ENCODE data around the gene NSL1. TPM values are rescaled to one million over a fixed set of nuclear protein-coding genes. Genes with fewer than 3 reads are reported as not detected.

The NSL1 gene
- total RNA-seq, 1 donor from 2014 or later = 28.7 TPM

DNA sequence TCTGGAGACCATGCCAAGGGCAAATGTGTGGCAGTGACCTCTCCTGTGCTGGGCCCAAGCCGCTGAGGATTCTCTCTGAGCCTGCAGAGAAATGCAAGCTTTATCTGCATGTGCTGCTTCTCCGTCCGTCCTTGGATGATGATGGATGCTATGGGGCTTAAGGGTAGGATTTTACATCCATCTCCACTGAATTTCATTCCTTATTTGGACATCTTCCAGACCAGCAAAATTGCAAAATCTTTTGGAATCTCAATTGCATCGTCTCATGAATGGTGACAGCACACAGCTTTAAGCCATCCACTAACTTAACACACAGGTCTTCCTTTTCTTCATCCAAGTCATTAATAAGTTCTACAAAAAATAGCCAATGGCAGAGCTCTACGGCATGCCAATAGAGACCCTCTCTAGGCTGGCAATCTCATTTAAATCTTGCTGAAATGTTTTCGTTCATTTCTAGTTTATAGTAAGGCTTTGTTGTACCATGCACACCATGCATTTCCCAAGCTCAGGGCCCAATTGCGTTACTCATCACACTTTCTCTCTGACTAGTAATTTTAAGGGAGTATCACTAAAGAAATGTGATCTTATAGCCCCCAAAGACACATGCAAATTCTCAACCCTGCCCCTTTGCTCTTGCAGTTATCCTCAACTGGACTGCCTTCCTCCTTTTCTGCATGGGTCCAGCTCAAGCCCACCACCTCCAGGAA is 103.1 kb downstream of the NSL1 start:
- no peaks in the 10 kb centered on the region for H3K4me1 Mint-ChIP-seq (ENCODE audit: unreplicated experiment)
- DNase-seq (ENCODE audit: extremely low spot score, unreplicated experiment) = no peak
- peaks cover 2% of the 10 kb centered on the region for H3K36me3 Mint-ChIP-seq (ENCODE audit: unreplicated experiment)
- H3K27ac Mint-ChIP-seq (ENCODE audit: unreplicated experiment) = no peak overlapping the region
- no peaks in the 10 kb centered on the region for H3K27me3 Mint-ChIP-seq (ENCODE audit: unreplicated experiment)
- no peaks in the 10 kb centered on the region for H3K9me3 Mint-ChIP-seq (ENCODE audit: unreplicated experiment)
- H3K4me3 Mint-ChIP-seq (ENCODE audit: unreplicated experiment) = no peak overlapping the region
- TF ChIP-seq, protein P1, sequence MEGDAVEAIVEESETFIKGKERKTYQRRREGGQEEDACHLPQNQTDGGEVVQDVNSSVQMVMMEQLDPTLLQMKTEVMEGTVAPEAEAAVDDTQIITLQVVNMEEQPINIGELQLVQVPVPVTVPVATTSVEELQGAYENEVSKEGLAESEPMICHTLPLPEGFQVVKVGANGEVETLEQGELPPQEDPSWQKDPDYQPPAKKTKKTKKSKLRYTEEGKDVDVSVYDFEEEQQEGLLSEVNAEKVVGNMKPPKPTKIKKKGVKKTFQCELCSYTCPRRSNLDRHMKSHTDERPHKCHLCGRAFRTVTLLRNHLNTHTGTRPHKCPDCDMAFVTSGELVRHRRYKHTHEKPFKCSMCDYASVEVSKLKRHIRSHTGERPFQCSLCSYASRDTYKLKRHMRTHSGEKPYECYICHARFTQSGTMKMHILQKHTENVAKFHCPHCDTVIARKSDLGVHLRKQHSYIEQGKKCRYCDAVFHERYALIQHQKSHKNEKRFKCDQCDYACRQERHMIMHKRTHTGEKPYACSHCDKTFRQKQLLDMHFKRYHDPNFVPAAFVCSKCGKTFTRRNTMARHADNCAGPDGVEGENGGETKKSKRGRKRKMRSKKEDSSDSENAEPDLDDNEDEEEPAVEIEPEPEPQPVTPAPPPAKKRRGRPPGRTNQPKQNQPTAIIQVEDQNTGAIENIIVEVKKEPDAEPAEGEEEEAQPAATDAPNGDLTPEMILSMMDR (IDR thresholded peaks at IDR 0.05) = no peak

DNA sequence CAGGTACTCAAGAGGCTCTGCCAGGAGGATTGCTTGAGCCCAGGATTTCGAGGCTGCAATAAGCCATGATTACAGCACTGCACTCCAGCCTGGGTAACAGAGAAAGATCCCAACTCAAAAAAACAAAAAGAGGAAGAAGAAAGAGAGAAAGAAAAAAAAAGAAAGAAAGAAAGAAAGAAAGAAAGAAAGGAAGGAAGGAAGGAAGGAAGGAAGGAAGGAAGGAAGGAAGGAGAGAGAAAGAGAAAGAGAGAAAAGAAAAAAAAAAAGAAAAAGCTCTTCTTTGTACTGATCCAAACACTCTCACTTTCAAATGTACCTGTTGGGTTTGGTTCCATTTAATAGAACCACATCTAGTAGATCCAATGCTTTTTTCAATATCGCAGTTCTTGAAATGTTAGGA is 103.8 kb downstream of the NSL1 start:
- no peaks in the 10 kb centered on the region for H3K4me1 Mint-ChIP-seq (ENCODE audit: unreplicated experiment)
- H3K27ac Mint-ChIP-seq (ENCODE audit: unreplicated experiment) = no peak overlapping the region
- no peak overlapping the region for H3K4me3 Mint-ChIP-seq (ENCODE audit: unreplicated experiment)
- H3K36me3 Mint-ChIP-seq (ENCODE audit: unreplicated experiment) = peaks cover 2% of the 10 kb centered on the region
- peak; percentile 17 for DNase-seq (ENCODE audit: extremely low spot score, unreplicated experiment)
- TF ChIP-seq, protein P1 (IDR thresholded peaks at IDR 0.05) = no peak
- no peaks in the 10 kb centered on the region for H3K9me3 Mint-ChIP-seq (ENCODE audit: unreplicated experiment)
- H3K27me3 Mint-ChIP-seq (ENCODE audit: unreplicated experiment) = no peaks in the 10 kb centered on the region

DNA sequence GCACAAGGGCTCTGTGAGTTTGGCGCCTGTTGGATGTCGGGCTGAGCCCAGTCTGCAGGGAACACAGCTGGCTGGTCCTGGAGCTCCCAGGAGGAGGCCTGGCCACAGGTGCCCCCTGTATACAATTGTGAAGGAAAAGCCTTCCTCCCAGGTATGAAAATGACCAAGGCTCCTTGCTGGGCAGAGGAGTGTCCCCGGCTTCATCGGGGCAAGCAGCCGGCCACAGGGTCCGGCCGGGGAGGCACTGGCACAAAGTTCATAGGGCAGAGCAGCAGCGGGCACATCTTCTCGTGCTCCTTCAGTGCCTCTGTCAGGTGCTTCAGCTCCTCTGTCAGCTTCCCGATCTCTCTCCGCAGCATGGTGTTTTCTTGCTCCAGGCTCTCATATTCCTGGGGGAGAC is 105.0 kb downstream of the NSL1 start:
- Mint-ChIP-seq H3K27ac (ENCODE audit: unreplicated experiment) (no peak overlapping the region), H3K36me3 (ENCODE audit: unreplicated experiment) (peaks cover 2% of the 10 kb centered on the region), H3K27me3 (ENCODE audit: unreplicated experiment) (no peaks in the 10 kb centered on the region), H3K4me1 (ENCODE audit: unreplicated experiment) (no peaks in the 10 kb centered on the region), H3K4me3 (ENCODE audit: unreplicated experiment) (no peak overlapping the region), H3K9me3 (ENCODE audit: unreplicated experiment) (no peaks in the 10 kb centered on the region)
- DNase-seq (ENCODE audit: extremely low spot score, unreplicated experiment) = peak; percentile 73
- TF ChIP-seq, protein P1 (IDR thresholded peaks at IDR 0.05) = no peak

DNA sequence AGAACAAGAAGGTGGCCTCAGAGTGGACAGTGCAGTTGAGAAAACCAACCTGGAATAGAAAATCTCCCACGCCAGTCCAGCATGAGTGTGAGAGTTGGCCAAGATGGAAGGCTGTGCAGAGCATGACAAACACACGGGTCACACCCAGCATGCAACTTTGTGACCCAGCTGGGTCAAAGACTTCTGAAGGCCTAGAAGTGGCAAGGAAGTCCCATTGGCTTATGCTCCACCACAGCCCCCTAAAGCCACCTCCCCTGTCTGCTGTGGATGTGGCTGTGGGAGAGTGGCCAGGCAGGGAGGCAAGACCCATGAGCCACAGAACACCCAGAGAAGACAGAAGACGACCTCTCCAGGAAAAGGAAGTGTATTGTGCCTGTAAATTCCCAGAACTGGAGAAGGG is 105.5 kb downstream of the NSL1 start:
- Mint-ChIP-seq H3K4me3 (ENCODE audit: unreplicated experiment) (no peak overlapping the region), H3K27ac (ENCODE audit: unreplicated experiment) (no peak overlapping the region), H3K27me3 (ENCODE audit: unreplicated experiment) (peaks cover 1% of the 10 kb centered on the region), H3K9me3 (ENCODE audit: unreplicated experiment) (no peaks in the 10 kb centered on the region), H3K36me3 (ENCODE audit: unreplicated experiment) (peaks cover 2% of the 10 kb centered on the region), H3K4me1 (ENCODE audit: unreplicated experiment) (no peaks in the 10 kb centered on the region)
- peak; percentile 40 for DNase-seq (ENCODE audit: extremely low spot score, unreplicated experiment)
- TF ChIP-seq, protein P1 (IDR thresholded peaks at IDR 0.05) = no peak

DNA sequence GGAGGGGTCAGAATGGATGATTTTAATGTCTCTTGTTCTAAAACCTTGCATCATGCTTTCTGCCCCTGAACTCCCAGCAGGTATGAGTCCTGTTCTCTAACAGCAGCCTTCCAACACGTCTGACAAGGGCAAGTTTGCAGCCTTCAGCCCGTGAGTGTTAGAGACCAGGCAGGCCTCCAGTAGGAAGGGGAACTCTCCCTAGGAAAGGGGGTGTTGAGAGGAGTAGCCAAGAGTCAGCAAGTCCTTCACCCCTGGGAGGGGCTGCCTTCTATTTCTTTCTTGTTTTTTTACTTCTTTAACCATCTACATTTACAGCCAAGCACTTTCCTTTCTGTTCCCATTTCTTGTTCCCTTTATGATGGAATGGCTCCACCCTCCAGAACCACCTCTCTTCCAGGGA is 106.1 kb downstream of the NSL1 start:
- peaks cover 5% of the 10 kb centered on the region for H3K27me3 Mint-ChIP-seq (ENCODE audit: unreplicated experiment)

More for the DNA sequence above, 106.1 kb downstream of the NSL1 start:
- Mint-ChIP-seq H3K4me1 (ENCODE audit: unreplicated experiment) (no peaks in the 10 kb centered on the region), H3K27ac (ENCODE audit: unreplicated experiment) (no peak overlapping the region), H3K4me3 (ENCODE audit: unreplicated experiment) (no peak overlapping the region), H3K36me3 (ENCODE audit: unreplicated experiment) (peaks cover 2% of the 10 kb centered on the region), H3K9me3 (ENCODE audit: unreplicated experiment) (no peaks in the 10 kb centered on the region)
- peak; percentile 48 for DNase-seq (ENCODE audit: extremely low spot score, unreplicated experiment)
- TF ChIP-seq, protein P1 (IDR thresholded peaks at IDR 0.05) = no peak

All from osteocyte (in vitro differentiated cells).